ENCODE results near the gene RGP1. TPM values are rescaled to one million over a fixed set of nuclear protein-coding genes. Genes with fewer than 3 reads are reported as not detected.

RGP1 gene
- total and polyA plus RNA-seq, 7 donors = 10.7 to 51.0 (median 34.6) TPM

GRCh38 chr9:35741740-35742139 is 7.3 kb upstream of the RGP1 start:
- no peak overlapping the region for H3K4me3 ChIP-seq
- DNase-seq = no peak
- TF ChIP-seq, protein P1, sequence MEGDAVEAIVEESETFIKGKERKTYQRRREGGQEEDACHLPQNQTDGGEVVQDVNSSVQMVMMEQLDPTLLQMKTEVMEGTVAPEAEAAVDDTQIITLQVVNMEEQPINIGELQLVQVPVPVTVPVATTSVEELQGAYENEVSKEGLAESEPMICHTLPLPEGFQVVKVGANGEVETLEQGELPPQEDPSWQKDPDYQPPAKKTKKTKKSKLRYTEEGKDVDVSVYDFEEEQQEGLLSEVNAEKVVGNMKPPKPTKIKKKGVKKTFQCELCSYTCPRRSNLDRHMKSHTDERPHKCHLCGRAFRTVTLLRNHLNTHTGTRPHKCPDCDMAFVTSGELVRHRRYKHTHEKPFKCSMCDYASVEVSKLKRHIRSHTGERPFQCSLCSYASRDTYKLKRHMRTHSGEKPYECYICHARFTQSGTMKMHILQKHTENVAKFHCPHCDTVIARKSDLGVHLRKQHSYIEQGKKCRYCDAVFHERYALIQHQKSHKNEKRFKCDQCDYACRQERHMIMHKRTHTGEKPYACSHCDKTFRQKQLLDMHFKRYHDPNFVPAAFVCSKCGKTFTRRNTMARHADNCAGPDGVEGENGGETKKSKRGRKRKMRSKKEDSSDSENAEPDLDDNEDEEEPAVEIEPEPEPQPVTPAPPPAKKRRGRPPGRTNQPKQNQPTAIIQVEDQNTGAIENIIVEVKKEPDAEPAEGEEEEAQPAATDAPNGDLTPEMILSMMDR (IDR thresholded peaks at IDR 0.05) = no peak
- 86 to 89% (median 87%) methylated on average over 7 of the region's 7 CpGs for WGBS, 3 donors
- intact Hi-C loops (cut with DNase I) = no loop called here
- peaks cover 49 to 98% of the 10 kb centered on the region in 2 donors for H3K36me3 ChIP-seq (ENCODE audit: insufficient read depth in 1 of 2, low read depth in 1 of 2)
- no peak for ATAC-seq
- H3K9me3 ChIP-seq = no peaks in the 10 kb centered on the region
- H3K4me1 ChIP-seq = peaks cover 33% of the 10 kb centered on the region
- no peak overlapping the region for H3K27ac ChIP-seq
- H3K27me3 ChIP-seq (ENCODE audit: insufficient read depth in 3 of 3, low read length in 2 of 3) = no peaks in the 10 kb centered on the region

GRCh38 chr9:35743452-35743851 is 5.6 kb upstream of the RGP1 start:
- Histone ChIP-seq H3K27ac (no peak overlapping the region), H3K4me1 (peaks cover 41% of the 10 kb centered on the region), H3K9me3 (no peaks in the 10 kb centered on the region), H3K4me3 (no peak overlapping the region), H3K36me3 (ENCODE audit: insufficient read depth in 1 of 2, low read depth in 1 of 2) (peaks cover 43 to 82% of the 10 kb centered on the region in 2 donors), H3K27me3 (ENCODE audit: insufficient read depth in 3 of 3, low read length in 2 of 3) (no peaks in the 10 kb centered on the region)
- ATAC-seq (no peak), DNase-seq (no peak)
- TF ChIP-seq, protein P1 (IDR thresholded peaks at IDR 0.05) = no peak
- intact Hi-C loops (cut with DNase I) = no loop called here
- 61 to 71% (median 65%) methylated on average over 2 of the region's 2 CpGs for WGBS, 3 donors

GRCh38 chr9:35743880-35744518 is 5.1 kb upstream of the RGP1 start:
- Histone ChIP-seq H3K27ac (peak overlapping the region; percentile 7), H3K4me1 (peaks cover 41% of the 10 kb centered on the region), H3K36me3 (ENCODE audit: insufficient read depth in 1 of 2, low read depth in 1 of 2) (peaks cover 39 to 76% of the 10 kb centered on the region in 2 donors), H3K9me3 (no peaks in the 10 kb centered on the region), H3K4me3 (no peak overlapping the region), H3K27me3 (ENCODE audit: insufficient read depth in 3 of 3, low read length in 2 of 3) (no peaks in the 10 kb centered on the region)
- intact Hi-C loops (cut with DNase I) = no loop called here
- DNase-seq (no peak), ATAC-seq (no peak)
- TF ChIP-seq, protein P1 (IDR thresholded peaks at IDR 0.05) = no peak
- WGBS, 3 donors = 52 to 71% (median 57%) methylated on average over 8 of the region's 8 CpGs

DNA sequence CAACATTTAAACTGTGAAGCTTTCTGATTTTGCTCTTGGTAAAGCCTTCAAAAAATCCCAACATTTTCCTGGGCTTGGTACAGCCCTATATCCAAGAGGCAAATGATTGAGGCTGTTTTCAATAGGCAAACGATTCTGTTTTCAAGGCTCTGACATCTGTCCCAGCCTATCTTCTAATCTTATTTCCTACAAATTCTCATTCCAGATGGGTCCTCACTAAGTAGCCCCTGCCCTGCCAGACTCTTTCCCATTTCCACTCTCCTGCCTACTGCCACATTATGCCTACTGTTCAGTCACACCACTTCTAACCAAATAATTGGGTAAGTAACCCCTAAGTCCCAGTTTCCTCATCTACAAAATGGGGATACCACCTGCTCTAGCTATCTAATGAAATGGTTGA is 3.5 kb upstream of the RGP1 start:
- H3K36me3 ChIP-seq (ENCODE audit: insufficient read depth in 1 of 2, low read depth in 1 of 2) = peaks cover 26 to 64% of the 10 kb centered on the region in 2 donors

More for the DNA sequence above, 3.5 kb upstream of the RGP1 start:
- Histone ChIP-seq H3K27ac (peak overlapping the region; percentile 90), H3K4me1 (peaks cover 47% of the 10 kb centered on the region), H3K27me3 (ENCODE audit: insufficient read depth in 3 of 3, low read length in 2 of 3) (no peaks in the 10 kb centered on the region), H3K9me3 (no peaks in the 10 kb centered on the region), H3K4me3 (peak overlapping the region; percentile 93)
- DNase-seq = no peak
- intact Hi-C loops (cut with DNase I) = no loop called here
- TF ChIP-seq, protein P1 (IDR thresholded peaks at IDR 0.05) = no peak
- ATAC-seq = no peak
- 24 to 46% (median 31%) methylated on average over 1 of the region's 1 CpG for WGBS, 3 donors

Data from psoas muscle (tissue), 8 donors.